Vagina (tissue), 2 donors: ENCODE results near the gene NTSR1. TPM values are rescaled to one million over a fixed set of nuclear protein-coding genes. Genes with fewer than 3 reads are reported as not detected.

Experiments
- DNase-seq, 2 donors: peaks; one replicate each; pipeline ENCODE4 v3.0.0-alpha.2; 2017; ENCODE audit errors: extremely low spot score in 2 of 2
- H3K27ac ChIP-seq: fragments of 200-600 bp; sonication (generic); one replicate; pipeline ENCODE4 v1.5.1; 2019
- H3K27me3 ChIP-seq: fragments of 200-600 bp; sonication (generic); one replicate; pipeline ENCODE4 v1.5.1; 2019
- H3K36me3 ChIP-seq, 2 donors: fragments of 200-600 bp; sonication (generic); one replicate each; pipeline ENCODE4 v1.5.1; 2017 to 2019
- H3K4me1 ChIP-seq: fragments of 200-600 bp; sonication (generic); one replicate; pipeline ENCODE4 v1.5.1; 2019
- H3K4me3 ChIP-seq, 2 donors: fragments of 200-600 bp; sonication (generic); 1 replicate in 1 of 2; 2 replicates in 1 of 2; pipeline ENCODE4 v1.5.1; 2016 to 2019
- H3K9me3 ChIP-seq: fragments of 200-600 bp; sonication (generic); one replicate; pipeline ENCODE4 v1.5.1; 2019
- CTCF ChIP-seq, 3 experiments: fragments of 450-650 bp in 2 of 3; fragments of 200-600 bp in 1 of 3; sonication (generic) in 1 of 3; IDR thresholded peaks; one replicate each; pipeline ENCODE4 v1.5.1; 2017 to 2019; ENCODE audit warnings: antibody characterized with exemption in 3 of 3, mild to moderate bottlenecking in 2 of 3, moderate library complexity in 2 of 3
- POLR2A ChIP-seq, 2 donors: fragments of 450-650 bp; IDR thresholded peaks; one replicate each; pipeline ENCODE4 v1.6.1; 2017; ENCODE audit warnings: antibody characterized with exemption in 2 of 2, mild to moderate bottlenecking in 2 of 2, moderate library complexity in 2 of 2
- POLR2AphosphoS5 ChIP-seq, 2 donors: sonication (generic); formaldehyde crosslinking; IDR thresholded peaks; one replicate each; pipeline ENCODE4 v1.9.0; 2017; ENCODE audit warnings: antibody characterized with exemption in 2 of 2, mild to moderate bottlenecking in 2 of 2, low read depth in 1 of 2; ENCODE audit not compliant: insufficient read depth in 1 of 2
- intact Hi-C: fragments of 100-400 bp; cut with DNase I; formaldehyde crosslinking; loops from one replicate; pipeline ENCODE4 v1.15.1; 2023
- total RNA-seq: library from RNA; depleted of rRNA; stranded (reverse); fragments of >200 nt; gene quantifications from one replicate; pipeline ENCODE4 v1.2.3, GENCODE V29; 2016

Gene NTSR1
- total RNA-seq, 1 donor from 2014 or later, result 0.49 TPM

GRCh38 chr20:62726716-62727583, 18.3 kb downstream of the NTSR1 start:
- TF ChIP-seq POLR2AphosphoS5 (IDR thresholded peaks at IDR 0.05; ENCODE audit: insufficient read depth in 1 of 2, low read depth in 1 of 2) (no peak), CTCF (IDR thresholded peaks at IDR 0.05) (no peak), POLR2A (IDR thresholded peaks at IDR 0.05) (no peak)
- DNase-seq, result no peak
- H3K27me3 ChIP-seq, result no peaks in the 10 kb centered on the region

GRCh38 chr20:62727584-62728027, 19.0 kb downstream of the NTSR1 start:
- H3K4me1 ChIP-seq, result no peaks in the 10 kb centered on the region
- DNase-seq, result no peak
- no peaks in the 10 kb centered on the region for H3K27me3 ChIP-seq
- no peaks in the 10 kb centered on the region for H3K36me3 ChIP-seq
- H3K9me3 ChIP-seq, result no peaks in the 10 kb centered on the region
- H3K4me3 ChIP-seq, result no peak overlapping the region
- H3K27ac ChIP-seq, result no peak overlapping the region
- intact Hi-C loops, result no loop called here
- TF ChIP-seq POLR2A (IDR thresholded peaks at IDR 0.05) (no peak), POLR2AphosphoS5 (IDR thresholded peaks at IDR 0.05; ENCODE audit: insufficient read depth in 1 of 2, low read depth in 1 of 2) (no peak), CTCF (IDR thresholded peaks at IDR 0.05) (no peak)

More at GRCh38 chr20:62726716-62727583, 18.3 kb downstream of the NTSR1 start:
- Histone ChIP-seq H3K36me3 (no peaks in the 10 kb centered on the region), H3K9me3 (no peaks in the 10 kb centered on the region), H3K4me3 (no peak overlapping the region), H3K4me1 (no peaks in the 10 kb centered on the region), H3K27ac (no peak overlapping the region)
- intact Hi-C loops, result no loop called here

GRCh38 chr20:62728028-62728780, 19.6 kb downstream of the NTSR1 start:
- no peaks in the 10 kb centered on the region for H3K27me3 ChIP-seq
- no peaks in the 10 kb centered on the region for H3K9me3 ChIP-seq
- H3K27ac ChIP-seq, result no peak overlapping the region
- no peaks in the 10 kb centered on the region for H3K36me3 ChIP-seq
- no peak overlapping the region for H3K4me3 ChIP-seq
- intact Hi-C loops, result no loop called here
- DNase-seq, result no peak
- TF ChIP-seq POLR2AphosphoS5 (IDR thresholded peaks at IDR 0.05; ENCODE audit: insufficient read depth in 1 of 2, low read depth in 1 of 2), result no peak
- no peak for TF ChIP-seq CTCF (IDR thresholded peaks at IDR 0.05)
- TF ChIP-seq POLR2A (IDR thresholded peaks at IDR 0.05), result no peak
- no peaks in the 10 kb centered on the region for H3K4me1 ChIP-seq

- intact Hi-C loops, result no loop called here
- H3K9me3 ChIP-seq, result no peaks in the 10 kb centered on the region
- no peak overlapping the region for H3K4me3 ChIP-seq
- H3K4me1 ChIP-seq, result no peaks in the 10 kb centered on the region
- no peak for TF ChIP-seq POLR2AphosphoS5 (IDR thresholded peaks at IDR 0.05; ENCODE audit: insufficient read depth in 1 of 2, low read depth in 1 of 2)
- TF ChIP-seq CTCF (IDR thresholded peaks at IDR 0.05), result no peak
- no peak for TF ChIP-seq POLR2A (IDR thresholded peaks at IDR 0.05)
- no peak for DNase-seq
- no peak overlapping the region for H3K27ac ChIP-seq
- H3K27me3 ChIP-seq, result no peaks in the 10 kb centered on the region
- H3K36me3 ChIP-seq, result no peaks in the 10 kb centered on the region
These were observed 20.2 kb downstream of the NTSR1 start for GRCh38 chr20:62728781-62729300.
